HepG2 (cell line): ENCODE data around the gene PRCD. TPM values are rescaled to one million over a fixed set of nuclear protein-coding genes. Genes with fewer than 3 reads are reported as not detected.

Experiments used
- ATAC-seq: fragments of 200-7000 bp; cut with Tn5 transposase; 3 replicates; pipeline ENCODE4 v1.9.1; 2020; ENCODE audit warnings: mild to moderate bottlenecking, moderate library complexity
- BruUV-seq: library from RNA; stranded (reverse); fragments of 400-500 nt; replicated peaks from 2 replicates; lab custom pipeline; 2021; lab: Mats Ljungman, UMichigan
- CTCF ChIA-PET: fragments of 300-600 bp; formaldehyde crosslinking; extraction: SDS; loops from one replicate; lab custom pipeline; 2021; ENCODE audit warnings: low total read pairs, inconsistent platforms, low intra/inter-chr PET ratio; lab: Yijun Ruan, JAX
- POLR2A ChIA-PET: fragments of 350-600 bp; sonication (Branson Sonifier 250); formaldehyde crosslinking; loops from one replicate; lab custom pipeline; 2020; ENCODE audit warnings: antibody characterized with exemption, inconsistent platforms; lab: Yijun Ruan, JAX
- DNase-seq: peaks from one replicate; pipeline ENCODE4 v3.0.0-alpha.2; 2015; ENCODE audit warnings: low spot score
- FAIRE-seq: peaks from 3 replicates; lab custom pipeline; 2011; peaks lifted over from hg19 to GRCh38; lab: Jason Lieb, UNC
- H2AFZ ChIP-seq: one replicate; pipeline ENCODE4 v1.6.1; 2011; ENCODE audit warnings: low read length, inconsistent platforms
- H3K27ac ChIP-seq: fragments of 300-600 bp; 3 replicates; pipeline ENCODE4 v1.8.0; 2011; ENCODE audit warnings: mixed run types, mild to moderate bottlenecking, mixed read lengths, low read length, inconsistent platforms; ENCODE audit not compliant: insufficient read depth; ENCODE audit errors: extremely low read length
- H3K27me3 ChIP-seq, 2 experiments: fragments of 200-600 bp in 1 of 2; 2 replicates in 1 of 2; 3 replicates in 1 of 2; pipeline versions ENCODE4 v1.6.0 to v1.8.0; 2011; ENCODE audit warnings: low read length in 2 of 2, mild to moderate bottlenecking in 2 of 2, moderate library complexity in 2 of 2, inconsistent platforms in 1 of 2; ENCODE audit not compliant: insufficient read depth in 2 of 2, control insufficient read depth in 1 of 2
- H3K36me3 ChIP-seq, 2 experiments: fragments of 200-600 bp in 1 of 2; replicated peaks in 1 of 2; 2 replicates in 1 of 2; 3 replicates in 1 of 2; pipeline versions ENCODE4 v1.5.1 to v1.8.0; 2011; ENCODE audit warnings: low read length in 2 of 2, inconsistent platforms in 1 of 2; ENCODE audit not compliant: insufficient read depth in 2 of 2, control insufficient read depth in 1 of 2
- H3K4me1 ChIP-seq: 2 replicates; pipeline ENCODE4 v1.5.1; 2012; ENCODE audit warnings: low read length, inconsistent platforms; ENCODE audit not compliant: insufficient read depth
- H3K4me2 ChIP-seq: 2 replicates; pipeline ENCODE4 v1.6.0; 2011; ENCODE audit warnings: low read depth, low read length, inconsistent platforms
- H3K4me3 ChIP-seq, 3 experiments: fragments of 200-600 bp in 1 of 3; sonication (generic), shearing (Covaris generic) in 1 of 3; replicated peaks in 1 of 3; 2 replicates each; pipeline ENCODE4 v1.5.1; 2011 to 2016; ENCODE audit warnings: low read length in 3 of 3, inconsistent platforms in 2 of 3, low read depth in 2 of 3, mild to moderate bottlenecking in 2 of 3, control low read depth in 1 of 3, mixed read lengths in 1 of 3; ENCODE audit not compliant: insufficient read depth in 1 of 3
- H3K79me2 ChIP-seq: one replicate; pipeline ENCODE4 v1.6.1; 2011; ENCODE audit warnings: low read length, inconsistent platforms; ENCODE audit not compliant: insufficient read depth
- H3K9ac ChIP-seq: 2 replicates; pipeline ENCODE4 v1.6.0; 2011; ENCODE audit warnings: mild to moderate bottlenecking, low read depth, low read length, inconsistent platforms; ENCODE audit not compliant: insufficient read depth
- H3K9me3 ChIP-seq: 2 replicates; pipeline ENCODE4 v1.5.1; 2012; ENCODE audit warnings: mild to moderate bottlenecking, low read length
- H4K20me1 ChIP-seq: 2 replicates; pipeline ENCODE4 v1.6.0; 2011; ENCODE audit warnings: inconsistent platforms, mild to moderate bottlenecking, low read length, moderate library complexity; ENCODE audit not compliant: insufficient read depth
- BHLHE40 ChIP-seq: IDR thresholded peaks from 2 replicates; pipeline ENCODE4 v1.6.1; 2011; ENCODE audit warnings: low read length, improper control_type of control experiment
- FOXK2 ChIP-seq: fragments of 450-650 bp; IDR thresholded peaks from 2 replicates; pipeline ENCODE4 v1.6.1; 2016
- GZF1 ChIP-seq: sonication (generic); formaldehyde crosslinking; IDR thresholded peaks from 2 replicates; pipeline ENCODE4 v1.5.1; 2020; ENCODE audit warnings: mild to moderate bottlenecking, missing genetic modification reagents
- PPARG ChIP-seq: conservative IDR thresholded peaks from 2 replicates; pipeline ENCODE4 v1.6.1; 2016; ENCODE audit warnings: missing biosample characterization, missing genetic modification reagents
- SNRNP70 ChIP-seq: fragments of 200-400 bp; formaldehyde crosslinking; IDR thresholded peaks from 2 replicates; pipeline ENCODE4 v1.6.1; 2017; ENCODE audit warnings: mild to moderate bottlenecking, low read depth, low read length, moderate library complexity
- STAG1 ChIP-seq: sonication (generic); formaldehyde crosslinking; IDR thresholded peaks from 2 replicates; pipeline ENCODE4 v1.4.0; 2020; ENCODE audit warnings: missing genetic modification reagents
- ZFX ChIP-seq: sonication (generic); formaldehyde crosslinking; IDR thresholded peaks from 2 replicates; pipeline ENCODE4 v1.4.0; 2020; ENCODE audit warnings: mild to moderate bottlenecking, low read depth, missing genetic modification reagents, moderate library complexity
- ZNF350 ChIP-seq: sonication (generic); formaldehyde crosslinking; IDR thresholded peaks from 2 replicates; pipeline ENCODE4 v1.4.0; 2020; ENCODE audit warnings: mild to moderate bottlenecking, low read depth, missing genetic modification reagents, borderline replicate concordance
- WGBS: methylation state at CpG from one replicate; pipeline ENCODE4 v1.1.6; 2017; ENCODE audit warnings: low lambda C conversion rate; 5-methylcytosine and 5-hydroxymethylcytosine counted together
- in situ Hi-C: cut with HindIII; loops from 2 replicates; pipeline ENCODE4 v1.10.0; 2017; ENCODE audit warnings: low pct_unique_long_range_greater_than_20kb; ENCODE audit not compliant: extremely low pct_ligation_motif_present
- intact Hi-C: fragments of 100-400 bp; cut with micrococcal nuclease; formaldehyde crosslinking; loops from one replicate; pipeline ENCODE4 v1.10.0; 2022; ENCODE audit not compliant: unreplicated experiment
- polyA plus RNA-seq, 8 experiments: library from polyadenylated mRNA; depleted of rRNA in 3 of 8; stranded (reverse) in 7 of 8; unstranded in 1 of 8; fragments of >200 nt; fragmentation: Illumina TruSeq in 4 of 8; extraction: Trizol in 4 of 8; gene quantifications; 2 replicates each; pipeline versions ENCODE4 v1.2.1 to v1.2.3, GENCODE V29; 2011 to 2016; ENCODE audit warnings: low read depth in 4 of 8, missing spikeins in 1 of 8, mixed read lengths in 1 of 8; ENCODE audit not compliant: insufficient read depth in 1 of 8
- total RNA-seq, 5 experiments: library from RNA; depleted of rRNA; stranded (reverse); fragments of >200 nt; fragmentation: Illumina TruSeq; extraction: Trizol; gene quantifications; 2 replicates each; pipeline ENCODE4 v1.2.3, GENCODE V29; 2016; ENCODE audit warnings: low read depth in 1 of 5
- TF ChIP-seq, protein P1 (sequence below): sonication (generic); formaldehyde crosslinking; IDR thresholded peaks from 2 replicates; pipeline ENCODE4 v1.5.0; 2020; ENCODE audit warnings: missing genetic modification reagents
- TF ChIP-seq, protein P2 (sequence below): sonication (generic); formaldehyde crosslinking; IDR thresholded peaks from 2 replicates; pipeline ENCODE4 v1.5.1; 2020; ENCODE audit warnings: mild to moderate bottlenecking, missing genetic modification reagents
- TF ChIP-seq, protein P3 (sequence below): sonication (generic); formaldehyde crosslinking; IDR thresholded peaks from 2 replicates; pipeline ENCODE4 v1.5.0; 2020; ENCODE audit warnings: mild to moderate bottlenecking, missing genetic modification reagents, moderate library complexity

Gene PRCD
- total and polyA plus RNA-seq, 2 of the 13 experiments (the other 11 are each of a cell fraction or from before 2014, with no cell fraction given) = 0.51 TPM; not detected in 1

DNA sequence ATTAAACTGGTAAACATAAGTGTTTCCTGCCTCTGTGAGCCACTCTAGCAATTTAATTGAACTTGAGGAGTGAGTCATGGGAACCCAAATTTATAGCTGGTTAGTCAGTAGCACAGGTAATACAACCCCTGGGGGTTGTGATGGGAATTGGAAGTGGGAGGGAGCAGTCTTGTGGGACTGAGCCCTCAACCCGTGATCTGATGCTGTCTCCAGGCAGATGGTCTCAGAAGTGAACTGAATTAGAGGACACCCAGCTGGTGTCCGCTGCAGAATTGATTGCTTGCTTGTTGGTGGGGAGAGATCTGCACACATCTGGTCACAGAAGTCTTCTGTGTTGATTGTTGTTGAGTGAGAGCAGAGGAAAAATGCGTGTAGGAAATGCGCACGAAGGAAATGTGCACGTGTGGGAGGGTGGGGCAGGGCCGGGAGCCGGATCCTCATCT is 53.6 kb downstream of the PRCD start:
- no peaks in the 10 kb centered on the region for H3K79me2 ChIP-seq
- H3K4me3 ChIP-seq = no peak overlapping the region
- ATAC-seq (no peak), FAIRE-seq (no peak), DNase-seq (no peak)
- POLR2A ChIA-PET = interaction anchor here (1.0 to 1.5 kb wide), 2 partner anchors 26 to 36 kb away, joined by 3 to 4 read pairs; no protein-coding TSS in a partner anchor
- 70% methylated on average over 8 of the region's 8 CpGs for WGBS
- TF ChIP-seq, protein P1, sequence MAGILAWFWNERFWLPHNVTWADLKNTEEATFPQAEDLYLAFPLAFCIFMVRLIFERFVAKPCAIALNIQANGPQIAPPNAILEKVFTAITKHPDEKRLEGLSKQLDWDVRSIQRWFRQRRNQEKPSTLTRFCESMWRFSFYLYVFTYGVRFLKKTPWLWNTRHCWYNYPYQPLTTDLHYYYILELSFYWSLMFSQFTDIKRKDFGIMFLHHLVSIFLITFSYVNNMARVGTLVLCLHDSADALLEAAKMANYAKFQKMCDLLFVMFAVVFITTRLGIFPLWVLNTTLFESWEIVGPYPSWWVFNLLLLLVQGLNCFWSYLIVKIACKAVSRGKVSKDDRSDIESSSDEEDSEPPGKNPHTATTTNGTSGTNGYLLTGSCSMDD = no peak
- TF ChIP-seq PPARG = no peak
- no TSS peak for BruUV-seq
- in situ Hi-C loops (no loop called here), intact Hi-C loops (no loop called here)
- H4K20me1 ChIP-seq = no peaks in the 10 kb centered on the region
- H3K9ac ChIP-seq = no peak overlapping the region
- CTCF ChIA-PET = no interaction called here
- H3K36me3 ChIP-seq = no peaks in the 10 kb centered on the region
- no peak overlapping the region for H2AFZ ChIP-seq
- H3K27me3 ChIP-seq = peaks cover 0 to 2% of the 10 kb centered on the region in 2 experiments; a peak in 1 of 5 replicates
- H3K9me3 ChIP-seq = no peaks in the 10 kb centered on the region
- no peak overlapping the region for H3K4me2 ChIP-seq
- H3K27ac ChIP-seq = no peak overlapping the region
- peaks cover 51% of the 10 kb centered on the region for H3K4me1 ChIP-seq

DNA sequence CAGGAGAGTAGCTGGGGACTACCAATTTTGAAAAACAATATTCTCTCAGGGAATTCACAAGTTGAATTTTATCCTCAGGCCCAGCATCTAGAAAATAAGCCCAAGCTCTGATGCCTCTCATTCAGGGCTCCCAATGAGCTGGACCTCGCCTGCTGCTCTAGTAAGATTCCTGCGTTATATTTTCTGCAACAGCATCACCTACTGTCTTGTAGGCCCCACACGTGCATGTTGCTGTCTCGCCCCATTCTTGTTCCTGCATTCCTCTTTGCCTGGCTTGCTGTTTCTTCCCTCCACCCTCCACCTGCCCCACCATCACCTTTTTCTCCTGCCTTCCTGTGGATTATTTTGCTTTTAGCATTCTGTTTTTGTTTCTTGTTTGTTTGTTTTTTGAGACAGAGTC is 54.1 kb downstream of the PRCD start:
- ATAC-seq = no peak
- POLR2A ChIA-PET = interaction anchor here (1.0 to 1.2 kb wide), 2 partner anchors 27 to 37 kb away, joined by 3 to 4 read pairs; no protein-coding TSS in a partner anchor
- Histone ChIP-seq H3K4me3 (no peak overlapping the region), H3K9ac (no peak overlapping the region), H3K9me3 (no peaks in the 10 kb centered on the region), H3K4me1 (peaks cover 51% of the 10 kb centered on the region), H3K36me3 (no peaks in the 10 kb centered on the region), H3K79me2 (no peaks in the 10 kb centered on the region), H4K20me1 (no peaks in the 10 kb centered on the region), H3K4me2 (no peak overlapping the region), H3K27ac (no peak overlapping the region), H3K27me3 (no peaks in the 10 kb centered on the region), H2AFZ (no peak overlapping the region)
- no peak for FAIRE-seq
- no peak for DNase-seq
- TF ChIP-seq, protein P2, sequence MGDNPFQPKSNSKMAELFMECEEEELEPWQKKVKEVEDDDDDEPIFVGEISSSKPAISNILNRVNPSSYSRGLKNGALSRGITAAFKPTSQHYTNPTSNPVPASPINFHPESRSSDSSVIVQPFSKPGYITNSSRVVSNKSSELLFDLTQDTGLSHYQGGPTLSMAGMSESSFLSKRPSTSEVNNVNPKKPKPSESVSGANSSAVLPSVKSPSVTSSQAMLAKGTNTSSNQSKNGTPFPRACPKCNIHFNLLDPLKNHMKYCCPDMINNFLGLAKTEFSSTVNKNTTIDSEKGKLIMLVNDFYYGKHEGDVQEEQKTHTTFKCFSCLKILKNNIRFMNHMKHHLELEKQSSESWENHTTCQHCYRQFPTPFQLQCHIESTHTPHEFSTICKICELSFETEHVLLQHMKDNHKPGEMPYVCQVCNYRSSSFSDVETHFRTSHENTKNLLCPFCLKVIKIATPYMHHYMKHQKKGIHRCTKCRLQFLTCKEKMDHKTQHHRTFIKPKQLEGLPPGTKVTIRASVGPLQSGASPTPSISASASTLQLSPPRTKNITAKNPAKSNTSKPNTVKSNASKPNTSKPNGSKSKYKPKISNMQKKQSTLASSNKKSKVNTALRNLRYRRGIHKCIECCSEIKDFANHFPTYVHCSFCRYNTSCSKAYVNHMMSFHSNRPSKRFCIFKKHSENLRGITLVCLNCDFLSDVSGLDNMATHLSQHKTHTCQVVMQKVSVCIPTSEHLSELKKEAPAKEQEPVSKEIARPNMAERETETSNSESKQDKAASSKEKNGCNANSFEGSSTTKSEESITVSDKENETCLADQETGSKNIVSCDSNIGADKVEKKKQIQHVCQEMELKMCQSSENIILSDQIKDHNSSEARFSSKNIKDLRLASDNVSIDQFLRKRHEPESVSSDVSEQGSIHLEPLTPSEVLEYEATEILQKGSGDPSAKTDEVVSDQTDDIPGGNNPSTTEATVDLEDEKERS = no peak
- TF ChIP-seq BHLHE40 (peak; percentile 54), STAG1 (CRISPR knock-in tag) (peak; percentile 39), FOXK2 (0 out of 2 replicates have a peak, but pooled peaks have one; percentile 18), GZF1 (CRISPR knock-in tag) (no peak), ZNF350 (no peak), ZFX (CRISPR knock-in tag) (peak; percentile 43; the same call in 1 of the 2 replicates), SNRNP70 (no peak)
- TF ChIP-seq, protein P3, sequence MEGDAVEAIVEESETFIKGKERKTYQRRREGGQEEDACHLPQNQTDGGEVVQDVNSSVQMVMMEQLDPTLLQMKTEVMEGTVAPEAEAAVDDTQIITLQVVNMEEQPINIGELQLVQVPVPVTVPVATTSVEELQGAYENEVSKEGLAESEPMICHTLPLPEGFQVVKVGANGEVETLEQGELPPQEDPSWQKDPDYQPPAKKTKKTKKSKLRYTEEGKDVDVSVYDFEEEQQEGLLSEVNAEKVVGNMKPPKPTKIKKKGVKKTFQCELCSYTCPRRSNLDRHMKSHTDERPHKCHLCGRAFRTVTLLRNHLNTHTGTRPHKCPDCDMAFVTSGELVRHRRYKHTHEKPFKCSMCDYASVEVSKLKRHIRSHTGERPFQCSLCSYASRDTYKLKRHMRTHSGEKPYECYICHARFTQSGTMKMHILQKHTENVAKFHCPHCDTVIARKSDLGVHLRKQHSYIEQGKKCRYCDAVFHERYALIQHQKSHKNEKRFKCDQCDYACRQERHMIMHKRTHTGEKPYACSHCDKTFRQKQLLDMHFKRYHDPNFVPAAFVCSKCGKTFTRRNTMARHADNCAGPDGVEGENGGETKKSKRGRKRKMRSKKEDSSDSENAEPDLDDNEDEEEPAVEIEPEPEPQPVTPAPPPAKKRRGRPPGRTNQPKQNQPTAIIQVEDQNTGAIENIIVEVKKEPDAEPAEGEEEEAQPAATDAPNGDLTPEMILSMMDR (CRISPR knock-in tag) = peak; percentile 62
- 12% methylated on average over 4 of the region's 4 CpGs for whole genome bisulfite sequencing
- intact Hi-C loops = no loop called here
- CTCF ChIA-PET = no interaction called here
- no TSS peak for BruUV-seq
- in situ Hi-C loops = no loop called here
